ENCODE measurements around the gene PDYN. TPM values are rescaled to one million over a fixed set of nuclear protein-coding genes. Genes with fewer than 3 reads are reported as not detected.

Gene PDYN
- total RNA-seq, 4 donors from 2014 or later, result not detected

GRCh38 chr20:2002365-2002764 is 8.5 kb upstream of the PDYN start:
- intact Hi-C loops (cut with DNase I), result no loop called here
- H3K4me3 ChIP-seq, result no peak overlapping the region
- H3K27me3 ChIP-seq, result peaks cover 0 to 66% (median 0%) of the 10 kb centered on the region in 4 donors
- TF ChIP-seq EP300 (IDR thresholded peaks at IDR 0.05) (no peak), CTCF (IDR thresholded peaks at IDR 0.05) (no peak), POLR2AphosphoS5 (IDR thresholded peaks at IDR 0.05) (no peak), POLR2A (IDR thresholded peaks at IDR 0.05; ENCODE audit: low read depth) (no peak)
- H3K4me1 ChIP-seq, result no peaks in the 10 kb centered on the region
- no peak overlapping the region for H3K27ac ChIP-seq (replicated peaks in 1 of 4)
- no peaks in the 10 kb centered on the region for H3K9me3 ChIP-seq
- 76% methylated on average over 4 of the region's 4 CpGs for WGBS
- DNase-seq (ENCODE audit: extremely low spot score), result no peak
- H3K36me3 ChIP-seq, result no peaks in the 10 kb centered on the region

- TF ChIP-seq POLR2AphosphoS5 (IDR thresholded peaks at IDR 0.05), result no peak
- TF ChIP-seq EP300 (IDR thresholded peaks at IDR 0.05), result no peak
- no peak for TF ChIP-seq POLR2A (IDR thresholded peaks at IDR 0.05; ENCODE audit: low read depth)
- no peak for TF ChIP-seq CTCF (IDR thresholded peaks at IDR 0.05)
- Histone ChIP-seq H3K9me3 (no peaks in the 10 kb centered on the region), H3K27me3 (peaks cover 0 to 66% (median 0%) of the 10 kb centered on the region in 4 donors), H3K4me3 (no peak overlapping the region), H3K27ac (replicated peaks in 1 of 4) (no peak overlapping the region), H3K36me3 (no peaks in the 10 kb centered on the region), H3K4me1 (no peaks in the 10 kb centered on the region)
- whole genome bisulfite sequencing, result 75% methylated on average over 3 of the region's 3 CpGs
- intact Hi-C loops (cut with DNase I), result no loop called here
- DNase-seq (ENCODE audit: extremely low spot score), result no peak
Measured at GRCh38 chr20:2001119-2001518, 7.3 kb upstream of the PDYN start.

GRCh38 chr20:2000285-2000684 is 6.4 kb upstream of the PDYN start:
- TF ChIP-seq POLR2AphosphoS5 (IDR thresholded peaks at IDR 0.05), result no peak
- TF ChIP-seq EP300 (IDR thresholded peaks at IDR 0.05), result no peak
- TF ChIP-seq POLR2A (IDR thresholded peaks at IDR 0.05; ENCODE audit: low read depth), result no peak
- no peak for TF ChIP-seq CTCF (IDR thresholded peaks at IDR 0.05)
- H3K9me3 ChIP-seq, result no peaks in the 10 kb centered on the region
- H3K4me1 ChIP-seq, result no peaks in the 10 kb centered on the region
- no peak overlapping the region for H3K4me3 ChIP-seq
- H3K36me3 ChIP-seq, result no peaks in the 10 kb centered on the region
- peaks cover 0 to 71% (median 0%) of the 10 kb centered on the region in 4 donors for H3K27me3 ChIP-seq
- 79% methylated on average over 6 of the region's 6 CpGs for WGBS
- no peak for DNase-seq (ENCODE audit: extremely low spot score)
- intact Hi-C loops (cut with DNase I), result no loop called here
- H3K27ac ChIP-seq (replicated peaks in 1 of 4), result no peak overlapping the region

- DNase-seq (ENCODE audit: extremely low spot score), result no peak
Measured at GRCh38 chr20:1998715-1999114, 4.9 kb upstream of the PDYN start.

More at GRCh38 chr20:1998715-1999114, 4.9 kb upstream of the PDYN start:
- WGBS, result 51% methylated on average over 3 of the region's 3 CpGs
- H3K4me1 ChIP-seq, result no peaks in the 10 kb centered on the region
- no peaks in the 10 kb centered on the region for H3K36me3 ChIP-seq
- TF ChIP-seq POLR2A (IDR thresholded peaks at IDR 0.05; ENCODE audit: low read depth), result no peak
- no peak for TF ChIP-seq POLR2AphosphoS5 (IDR thresholded peaks at IDR 0.05)
- TF ChIP-seq EP300 (IDR thresholded peaks at IDR 0.05), result no peak
- no peak for TF ChIP-seq CTCF (IDR thresholded peaks at IDR 0.05)
- H3K27me3 ChIP-seq, result peaks cover 0 to 70% (median 0%) of the 10 kb centered on the region in 4 donors
- intact Hi-C loops (cut with DNase I), result no loop called here
- no peaks in the 10 kb centered on the region for H3K9me3 ChIP-seq
- H3K4me3 ChIP-seq, result no peak overlapping the region
- H3K27ac ChIP-seq (replicated peaks in 1 of 4), result no peak overlapping the region

Measured in esophagus muscularis mucosa (tissue), 4 donors.